Mesothelial cell of epicardium (in vitro differentiated cells): ENCODE measurements around the gene GULP1. TPM values are rescaled to one million over a fixed set of nuclear protein-coding genes. Genes with fewer than 3 reads are reported as not detected.

Experiments
- DNase-seq, 2 experiments: peaks; one replicate each; pipeline ENCODE4 v3.0.0; 2021; ENCODE audit warnings: low spot score in 2 of 2; ENCODE audit not compliant: unreplicated experiment in 2 of 2
- H3K27ac Mint-ChIP-seq: 2 replicates; pipeline ENCODE4 v1.8.0; 2021; ENCODE audit warnings: mixed read lengths
- H3K27me3 Mint-ChIP-seq: 2 replicates; pipeline ENCODE4 v1.8.0; 2021; ENCODE audit warnings: low read depth, mixed read lengths
- H3K36me3 Mint-ChIP-seq: 2 replicates; pipeline ENCODE4 v1.8.0; 2021; ENCODE audit warnings: mixed read lengths
- H3K4me1 Mint-ChIP-seq: 2 replicates; pipeline ENCODE4 v1.8.0; 2021; ENCODE audit warnings: mixed read lengths
- H3K4me3 Mint-ChIP-seq: 2 replicates; pipeline ENCODE4 v1.8.0; 2021; ENCODE audit warnings: mild to moderate bottlenecking, moderate library complexity, mixed read lengths
- H3K9me3 Mint-ChIP-seq: 2 replicates; pipeline ENCODE4 v1.8.0; 2021; ENCODE audit warnings: mixed read lengths
- total RNA-seq: library from RNA; stranded (reverse); gene quantifications from 3 replicates; pipeline ENCODE4 v1.2.1, GENCODE V29; 2021
- TF ChIP-seq, protein P1 (sequence below): fragments of 200-600 bp; sonication (generic); IDR thresholded peaks from one replicate; pipeline ENCODE4 v1.5.0; 2021; ENCODE audit warnings: antibody characterized with exemption; ENCODE audit not compliant: unreplicated experiment

GULP1 gene
- total RNA-seq, 1 donor from 2014 or later = 58.5 TPM

DNA sequence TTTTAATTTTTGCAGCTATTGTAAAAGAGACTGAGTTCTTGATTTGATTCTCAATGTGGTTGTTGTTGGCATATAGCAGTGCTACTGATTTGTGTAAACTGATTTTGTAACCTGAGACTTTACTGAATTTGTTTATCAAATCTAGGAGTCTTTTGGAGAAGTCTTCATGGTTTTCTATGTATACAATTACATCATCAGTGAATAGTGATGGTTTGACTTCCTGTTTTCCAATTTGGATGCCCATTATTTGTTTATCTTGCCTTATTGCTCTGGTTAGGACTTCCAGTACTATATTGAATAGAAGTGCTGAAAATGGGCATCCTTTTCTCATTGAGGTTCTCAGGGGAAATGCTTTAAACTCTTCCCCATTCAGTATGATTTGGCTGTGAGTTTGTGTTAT, 99.7 kb downstream of the GULP1 start:
- Mint-ChIP-seq H3K4me1 (no peaks in the 10 kb centered on the region), H3K27me3 (no peaks in the 10 kb centered on the region), H3K9me3 (peaks cover 51% of the 10 kb centered on the region), H3K4me3 (no peak overlapping the region), H3K36me3 (peaks cover 53% of the 10 kb centered on the region), H3K27ac (no peak overlapping the region)
- TF ChIP-seq, protein P1, sequence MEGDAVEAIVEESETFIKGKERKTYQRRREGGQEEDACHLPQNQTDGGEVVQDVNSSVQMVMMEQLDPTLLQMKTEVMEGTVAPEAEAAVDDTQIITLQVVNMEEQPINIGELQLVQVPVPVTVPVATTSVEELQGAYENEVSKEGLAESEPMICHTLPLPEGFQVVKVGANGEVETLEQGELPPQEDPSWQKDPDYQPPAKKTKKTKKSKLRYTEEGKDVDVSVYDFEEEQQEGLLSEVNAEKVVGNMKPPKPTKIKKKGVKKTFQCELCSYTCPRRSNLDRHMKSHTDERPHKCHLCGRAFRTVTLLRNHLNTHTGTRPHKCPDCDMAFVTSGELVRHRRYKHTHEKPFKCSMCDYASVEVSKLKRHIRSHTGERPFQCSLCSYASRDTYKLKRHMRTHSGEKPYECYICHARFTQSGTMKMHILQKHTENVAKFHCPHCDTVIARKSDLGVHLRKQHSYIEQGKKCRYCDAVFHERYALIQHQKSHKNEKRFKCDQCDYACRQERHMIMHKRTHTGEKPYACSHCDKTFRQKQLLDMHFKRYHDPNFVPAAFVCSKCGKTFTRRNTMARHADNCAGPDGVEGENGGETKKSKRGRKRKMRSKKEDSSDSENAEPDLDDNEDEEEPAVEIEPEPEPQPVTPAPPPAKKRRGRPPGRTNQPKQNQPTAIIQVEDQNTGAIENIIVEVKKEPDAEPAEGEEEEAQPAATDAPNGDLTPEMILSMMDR = no peak
- no peak for DNase-seq

DNA sequence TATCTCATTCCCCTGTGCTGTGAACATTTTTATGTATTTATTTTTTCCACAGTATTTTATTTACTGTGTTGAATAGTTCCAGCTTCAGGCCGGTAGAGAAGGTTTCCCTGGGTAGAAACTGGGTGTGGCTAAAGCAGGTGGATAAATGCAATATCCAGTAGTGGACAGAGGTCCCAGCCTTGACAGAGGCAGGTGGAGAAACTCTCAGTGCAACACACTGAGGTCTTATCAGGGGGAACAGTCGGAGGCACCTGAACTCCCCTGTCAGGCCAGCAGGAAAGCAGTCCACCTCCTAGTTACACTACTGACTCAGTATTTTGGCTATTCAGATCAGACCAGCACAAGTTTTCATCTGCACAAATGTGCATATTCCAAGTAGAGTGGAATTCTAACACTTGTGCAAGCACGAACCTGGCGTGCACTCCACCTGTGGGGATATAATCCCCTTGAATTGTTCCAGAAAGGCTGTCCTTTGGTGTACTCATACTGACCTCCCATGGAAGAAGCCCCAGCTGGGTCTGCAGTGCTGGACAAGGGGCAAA, 103.3 kb downstream of the GULP1 start:
- no peak for DNase-seq
- peaks cover 4% of the 10 kb centered on the region for H3K4me1 Mint-ChIP-seq
- TF ChIP-seq, protein P1 = no peak
- no peaks in the 10 kb centered on the region for H3K27me3 Mint-ChIP-seq
- H3K36me3 Mint-ChIP-seq = peaks cover 50% of the 10 kb centered on the region
- peaks cover 49% of the 10 kb centered on the region for H3K9me3 Mint-ChIP-seq
- H3K4me3 Mint-ChIP-seq = no peak overlapping the region
- H3K27ac Mint-ChIP-seq = no peak overlapping the region

DNA sequence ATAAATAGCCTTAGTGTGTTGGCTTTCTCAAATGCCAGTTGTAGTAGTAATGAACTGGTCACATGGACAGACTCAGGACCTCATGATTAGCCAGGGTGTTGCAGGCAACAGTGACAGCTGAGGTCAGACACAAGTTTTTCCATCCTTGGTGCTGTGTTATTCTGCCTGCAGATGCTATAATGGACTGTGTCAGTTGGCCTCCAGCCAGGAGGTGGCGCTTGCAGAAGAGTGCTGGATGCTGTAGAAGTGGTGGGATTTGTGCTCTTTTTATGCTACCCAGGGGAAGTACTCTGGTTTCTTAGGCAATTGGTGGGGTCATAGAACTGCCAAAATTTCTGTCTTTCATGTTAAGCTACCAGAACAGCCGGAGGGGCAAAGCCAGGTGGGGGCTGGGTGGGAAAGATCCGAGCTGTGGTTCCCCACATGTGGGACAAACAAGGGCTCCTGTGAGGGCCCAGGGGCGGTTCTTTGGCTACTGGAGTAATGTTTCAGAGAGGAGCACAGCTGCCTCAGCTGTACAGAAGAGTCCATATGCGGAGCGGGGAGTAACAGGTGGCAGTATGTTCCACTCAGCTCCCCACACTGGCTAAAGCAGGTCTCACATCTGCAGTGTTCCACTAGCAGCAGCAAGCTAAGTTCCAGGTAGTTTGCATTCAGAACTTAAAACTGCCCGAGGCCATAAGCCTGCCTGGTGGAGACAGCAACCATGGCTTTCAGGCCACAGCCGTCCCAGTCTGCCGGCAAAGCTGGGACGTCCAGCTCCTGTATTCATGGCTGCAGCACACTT, 104.4 kb downstream of the GULP1 start:
- Mint-ChIP-seq H3K36me3 (peaks cover 39% of the 10 kb centered on the region), H3K4me3 (no peak overlapping the region), H3K9me3 (peaks cover 38% of the 10 kb centered on the region), H3K27me3 (no peaks in the 10 kb centered on the region), H3K4me1 (peaks cover 4% of the 10 kb centered on the region), H3K27ac (no peak overlapping the region)
- DNase-seq = no peak
- TF ChIP-seq, protein P1 = no peak

DNA sequence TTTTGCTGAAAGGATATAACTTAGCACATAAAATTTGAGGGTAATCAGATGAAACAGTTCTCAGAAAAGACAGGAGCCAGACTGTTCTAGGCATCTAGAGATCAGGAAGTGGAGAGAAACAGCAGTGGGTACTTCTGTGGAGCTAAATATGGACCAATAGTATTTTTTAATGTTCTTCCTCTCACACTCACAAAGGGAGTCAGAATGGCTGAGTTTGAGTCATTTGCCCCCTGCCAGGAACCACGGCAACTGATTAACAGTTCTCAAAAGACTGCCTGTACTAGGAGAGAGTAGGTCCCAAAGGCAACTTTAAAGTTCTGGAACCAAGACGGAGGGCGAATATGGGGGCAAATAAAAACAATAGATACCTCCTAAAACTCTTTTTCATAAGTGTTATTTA, 107.5 kb downstream of the GULP1 start:
- no peaks in the 10 kb centered on the region for H3K27me3 Mint-ChIP-seq
- TF ChIP-seq, protein P1 = no peak
- no peak overlapping the region for H3K27ac Mint-ChIP-seq
- peaks cover 7% of the 10 kb centered on the region for H3K9me3 Mint-ChIP-seq
- peaks cover 12% of the 10 kb centered on the region for H3K36me3 Mint-ChIP-seq
- no peak for DNase-seq
- H3K4me3 Mint-ChIP-seq = no peak overlapping the region
- peaks cover 4% of the 10 kb centered on the region for H3K4me1 Mint-ChIP-seq

DNA sequence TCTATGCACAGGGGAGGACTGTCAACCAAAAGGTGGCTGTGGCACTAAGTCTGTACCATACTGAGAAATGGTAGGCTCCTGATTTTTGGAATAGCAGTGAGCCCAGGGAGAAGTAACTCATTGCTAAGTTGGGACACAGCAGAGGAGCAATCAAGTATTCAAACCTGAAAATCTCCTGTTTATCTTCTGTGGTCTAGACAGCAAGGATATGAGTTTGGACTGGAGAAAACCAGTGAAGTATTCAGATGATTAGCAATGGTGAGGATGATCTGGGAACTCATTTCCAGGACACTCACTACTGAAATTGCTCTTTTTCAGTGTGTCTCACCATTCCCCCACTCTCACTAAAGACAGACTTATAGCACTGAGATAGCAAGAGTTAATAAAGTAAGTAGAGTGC, 112.0 kb downstream of the GULP1 start:
- peaks cover 22% of the 10 kb centered on the region for H3K9me3 Mint-ChIP-seq
- H3K27ac Mint-ChIP-seq = peak overlapping the region; percentile 57
- no peaks in the 10 kb centered on the region for H3K27me3 Mint-ChIP-seq
- TF ChIP-seq, protein P1 = no peak
- H3K4me1 Mint-ChIP-seq = no peaks in the 10 kb centered on the region
- H3K4me3 Mint-ChIP-seq = no peak overlapping the region
- peaks cover 25% of the 10 kb centered on the region for H3K36me3 Mint-ChIP-seq
- DNase-seq = no peak
